IPS DF 6.9 (cell line): ENCODE results near the gene CPT1C.

Source experiments
- DNase-seq: peaks from one replicate; pipeline ENCODE4 v3.0.0-alpha.2; 2013; ENCODE audit warnings: low read depth, low spot score
- H3K27ac ChIP-seq: one replicate; pipeline ENCODE4 v1.5.1; 2013; ENCODE audit warnings: low read length, control low read depth
- H3K27me3 ChIP-seq: 2 replicates; pipeline ENCODE4 v1.6.1; 2013; ENCODE audit warnings: mild to moderate bottlenecking, low read length; ENCODE audit not compliant: control insufficient read depth, insufficient read depth
- H3K36me3 ChIP-seq: 2 replicates; pipeline ENCODE4 v1.6.1; 2013; ENCODE audit warnings: low read length; ENCODE audit not compliant: control insufficient read depth, insufficient read depth
- H3K4me1 ChIP-seq: 2 replicates; pipeline ENCODE4 v1.6.1; 2013; ENCODE audit warnings: low read length; ENCODE audit not compliant: control insufficient read depth, insufficient read depth
- H3K4me3 ChIP-seq: 2 replicates; pipeline ENCODE4 v1.5.1; 2013; ENCODE audit warnings: mild to moderate bottlenecking, low read length
- H3K9me3 ChIP-seq: 2 replicates; pipeline ENCODE4 v1.6.1; 2013; ENCODE audit warnings: low read length, inconsistent platforms; ENCODE audit not compliant: control insufficient read depth, insufficient read depth
- WGBS: extraction: QIAGEN DNeasy Blood & Tissue Kit; methylation state at CpG from one replicate; pipeline ENCODE4 v1.1.7; 2013; ENCODE audit warnings: mixed read lengths, missing lambda C conversion rate; ENCODE audit not compliant: insufficient read length, insufficient coverage; 5-methylcytosine and 5-hydroxymethylcytosine counted together

CPT1C gene

GRCh38 chr19:49676136-49676783, 14.7 kb upstream of the CPT1C start:
- no peaks in the 10 kb centered on the region for H3K9me3 ChIP-seq
- WGBS = no CpG with 5 or more reads among the region's 27 CpGs
- peak overlapping the region; percentile 69; the same call in 1 of the 2 replicates for H3K4me3 ChIP-seq
- peaks cover 8% of the 10 kb centered on the region for H3K4me1 ChIP-seq
- peak overlapping the region; percentile 61 for H3K27ac ChIP-seq
- peaks cover 3% of the 10 kb centered on the region; the same call in 1 of the 2 replicates for H3K36me3 ChIP-seq
- DNase-seq = no peak
- no peaks in the 10 kb centered on the region for H3K27me3 ChIP-seq

GRCh38 chr19:49676784-49677230, 14.1 kb upstream of the CPT1C start:
- H3K9me3 ChIP-seq = no peaks in the 10 kb centered on the region
- WGBS = no CpG with 5 or more reads among the region's 34 CpGs
- H3K36me3 ChIP-seq = peaks cover 5% of the 10 kb centered on the region; the same call in 1 of the 2 replicates
- DNase-seq = peak; percentile 100
- no peak overlapping the region for H3K27ac ChIP-seq
- peaks cover 6% of the 10 kb centered on the region; the same call in 1 of the 2 replicates for H3K4me1 ChIP-seq
- H3K4me3 ChIP-seq = peak overlapping the region; percentile 95; the same call in 1 of the 2 replicates
- H3K27me3 ChIP-seq = no peaks in the 10 kb centered on the region

GRCh38 chr19:49677231-49677900, 13.6 kb upstream of the CPT1C start, which contains the start of gene PRMT1:
PRMT1 (plus strand) TSS chr19:49677271; CDS start chr19:49677281, 10 bp downstream.
- peaks cover 10% of the 10 kb centered on the region; the same call in 1 of the 2 replicates for H3K36me3 ChIP-seq
- no CpG with 5 or more reads among the region's 57 CpGs for WGBS
- H3K9me3 ChIP-seq = no peaks in the 10 kb centered on the region
- peak within 1 kb of the TSS; percentile 95 for H3K4me3 ChIP-seq
- DNase-seq = no peak
- peaks cover 6% of the 10 kb centered on the region; the same call in 1 of the 2 replicates for H3K4me1 ChIP-seq
- H3K27ac ChIP-seq = peak within 1 kb of the TSS; percentile 61
- no peaks in the 10 kb centered on the region for H3K27me3 ChIP-seq

GRCh38 chr19:49677901-49678674, 12.8 kb upstream of the CPT1C start:
- Histone ChIP-seq H3K27ac (no peak overlapping the region), H3K36me3 (peaks cover 13% of the 10 kb centered on the region; the same call in 1 of the 2 replicates), H3K27me3 (no peaks in the 10 kb centered on the region), H3K9me3 (no peaks in the 10 kb centered on the region), H3K4me1 (peaks cover 6% of the 10 kb centered on the region; the same call in 1 of the 2 replicates), H3K4me3 (peak overlapping the region; percentile 95)
- no peak for DNase-seq
- WGBS = no CpG with 5 or more reads among the region's 21 CpGs

- Histone ChIP-seq H3K4me3 (no peak overlapping the region), H3K36me3 (peaks cover 19% of the 10 kb centered on the region), H3K9me3 (no peaks in the 10 kb centered on the region), H3K27ac (no peak overlapping the region), H3K4me1 (peaks cover 6% of the 10 kb centered on the region; the same call in 1 of the 2 replicates), H3K27me3 (no peaks in the 10 kb centered on the region)
- no CpG with 5 or more reads among the region's 12 CpGs for WGBS
- DNase-seq = no peak
These were observed 11.7 kb upstream of the CPT1C start for GRCh38 chr19:49678985-49679770.

- WGBS = no CpG with 5 or more reads among the region's 10 CpGs
- Histone ChIP-seq H3K4me1 (peaks cover 6% of the 10 kb centered on the region; the same call in 1 of the 2 replicates), H3K36me3 (peaks cover 25% of the 10 kb centered on the region), H3K9me3 (no peaks in the 10 kb centered on the region), H3K27me3 (no peaks in the 10 kb centered on the region), H3K27ac (no peak overlapping the region), H3K4me3 (no peak overlapping the region)
- DNase-seq = no peak
These were observed 11.0 kb upstream of the CPT1C start for GRCh38 chr19:49679771-49680413.

- Histone ChIP-seq H3K27ac (no peak overlapping the region), H3K9me3 (no peaks in the 10 kb centered on the region), H3K27me3 (no peaks in the 10 kb centered on the region), H3K4me3 (no peak overlapping the region), H3K4me1 (peaks cover 6% of the 10 kb centered on the region; the same call in 1 of the 2 replicates), H3K36me3 (peaks cover 31% of the 10 kb centered on the region)
- WGBS = no CpG with 5 or more reads among the region's 40 CpGs
- no peak for DNase-seq
These were observed 10.2 kb upstream of the CPT1C start for GRCh38 chr19:49680421-49681351.

GRCh38 chr19:49681830-49682229, 9.1 kb upstream of the CPT1C start:
- Histone ChIP-seq H3K4me3 (no peak overlapping the region), H3K4me1 (peaks cover 6% of the 10 kb centered on the region; the same call in 1 of the 2 replicates), H3K27me3 (no peaks in the 10 kb centered on the region), H3K36me3 (peaks cover 39% of the 10 kb centered on the region), H3K27ac (no peak overlapping the region), H3K9me3 (no peaks in the 10 kb centered on the region)
- no CpG with 5 or more reads among the region's 19 CpGs for WGBS
- DNase-seq = no peak

- no CpG with 5 or more reads among the region's 8 CpGs for WGBS
- Histone ChIP-seq H3K27me3 (no peaks in the 10 kb centered on the region), H3K27ac (no peak overlapping the region), H3K4me3 (no peak overlapping the region), H3K9me3 (no peaks in the 10 kb centered on the region), H3K36me3 (peaks cover 41% of the 10 kb centered on the region), H3K4me1 (peaks cover 6% of the 10 kb centered on the region; the same call in 1 of the 2 replicates)
- no peak for DNase-seq
These were observed 8.6 kb upstream of the CPT1C start for GRCh38 chr19:49682274-49682673.
